Heart left ventricle (tissue), 16 donors: ENCODE results near the gene LAMA3. TPM values are rescaled to one million over a fixed set of nuclear protein-coding genes. Genes with fewer than 3 reads are reported as not detected.

Experiments used
- ATAC-seq, 4 donors: fragments of 200-7000 bp; cut with Tn5 transposase; one replicate each; pipeline ENCODE4 v1.9.1; 2020 to 2022; ENCODE audit warnings: moderate library complexity in 4 of 4, mild to moderate bottlenecking in 3 of 4, moderate number of reproducible peaks in 1 of 4
- DNase-seq, 5 donors: peaks; one replicate each; pipeline ENCODE4 v3.0.0-alpha.2; 2020
- H3K27ac ChIP-seq, 12 donors: fragments of 200-600 bp; sonication (generic) in 4 of 12; one replicate each; pipeline versions ENCODE4 v1.5.0 to v1.8.0; 2016 to 2022; ENCODE audit warnings: mild to moderate bottlenecking in 2 of 12
- H3K27me3 ChIP-seq, 9 donors: fragments of 200-600 bp; sonication (generic) in 2 of 9; one replicate each; pipeline versions ENCODE4 v1.5.1 to v1.8.0; 2016 to 2022; ENCODE audit warnings: mild to moderate bottlenecking in 3 of 9
- H3K36me3 ChIP-seq, 9 donors: fragments of 200-600 bp; sonication (generic) in 2 of 9; one replicate each; pipeline versions ENCODE4 v1.5.0 to v1.8.0; 2018 to 2022; ENCODE audit warnings: mild to moderate bottlenecking in 2 of 9
- H3K4me1 ChIP-seq, 12 donors: fragments of 200-600 bp; sonication (generic) in 4 of 12; one replicate each; pipeline versions ENCODE4 v1.5.0 to v1.8.0; 2016 to 2022; ENCODE audit warnings: mild to moderate bottlenecking in 3 of 12
- H3K4me3 ChIP-seq, 12 donors: fragments of 200-600 bp; sonication (generic) in 4 of 12; one replicate each; pipeline versions ENCODE4 v1.5.0 to v1.8.0; 2017 to 2022; ENCODE audit warnings: mild to moderate bottlenecking in 9 of 12, moderate library complexity in 4 of 12
- H3K9me3 ChIP-seq, 12 donors: fragments of 200-600 bp; sonication (generic) in 4 of 12; one replicate each; pipeline versions ENCODE4 v1.5.0 to v1.8.0; 2016 to 2022; ENCODE audit warnings: mild to moderate bottlenecking in 1 of 12
- POLR2A ChIP-seq, 2 donors: fragments of 450-650 bp; IDR thresholded peaks; one replicate each; pipeline ENCODE4 v1.6.1; 2017; ENCODE audit warnings: antibody characterized with exemption in 2 of 2, mild to moderate bottlenecking in 2 of 2, moderate library complexity in 2 of 2
- WGBS, 4 donors: extraction: QIAGEN DNeasy Blood & Tissue Kit in 2 of 4; methylation state at CpG; one replicate each; pipeline versions ENCODE4 v1.1.5 to v1.1.7; 2013 to 2018; 5-methylcytosine and 5-hydroxymethylcytosine counted together
- intact Hi-C, 10 donors: fragments of 100-400 bp; cut with DNase I; formaldehyde crosslinking; loops; one replicate each; pipeline versions ENCODE4 v1.11.1 to v1.14.2; 2022
- polyA plus RNA-seq, 2 donors: library from polyadenylated mRNA; stranded (reverse); fragments of 200-250 nt; gene quantifications; one replicate each; pipeline ENCODE4 v1.2.3, GENCODE V29; 2013
- total RNA-seq, 9 donors: library from RNA; depleted of rRNA in 2 of 9; stranded (reverse); fragments of >200 nt in 2 of 9; fragmentation: NEBNext Ultra II Directional in 3 of 9; extraction: Animal tissue kit (Norgen Biotek cat#: 25700) in 3 of 9; gene quantifications; one replicate each; pipeline versions ENCODE4 v1.1.0 to v1.2.4, GENCODE V29; 2016 to 2023
- TF ChIP-seq, protein P1 (sequence below), 12 donors: fragments of 200-600 bp; sonication (generic) in 4 of 12; IDR thresholded peaks; one replicate each; pipeline versions ENCODE4 v1.5.0 to v1.8.0; 2018 to 2022; ENCODE audit warnings: antibody characterized with exemption in 12 of 12, mild to moderate bottlenecking in 5 of 12
- donor health status: ischemic (EF 13 %, LVEDD 7.1; RV severe dilation, severe dysfunction).
- donor health status: healthy with polysubstance abuse.
- donor health status: DM: no; HTN: yes; CAD: no.
- donor health status: DM: no; HTN: no; CAD: no.
- donor health status: ischemic (EF 25% LVEDD 6.9; RV normal size, moderate dysfunction).
- donor health status: ischemic (EF 25% LVEDD 5.7; RV mildly dilated, moderate dysfunction).
- donor health status: healthy.
- donor health status: DM: yes; HTN: yes; CAD: no.
- donor health status: ischemic (EF 35%, LVEDD 5.7; RV mildly dilated, moderate dysfunction).
- donor health status: nonischemic (EF 11% LVEDD 7.7; RV severe dilation, severe dysfunction).
- donor health status: DM: yes; HTN: yes; CAD: no.
- donor health status: PGD.
- donor health status: ischemic (EF 29% LVEDD 5.4; RV normal size, mild dysfunction).
- donor health status: nonischemic (EF 23%, LVEDD 6.1; RV moderate dilation, normal function).

LAMA3 gene
- total and polyA plus RNA-seq, 11 donors, result 1.2 to 6.6 (median 3.2) TPM

DNA sequence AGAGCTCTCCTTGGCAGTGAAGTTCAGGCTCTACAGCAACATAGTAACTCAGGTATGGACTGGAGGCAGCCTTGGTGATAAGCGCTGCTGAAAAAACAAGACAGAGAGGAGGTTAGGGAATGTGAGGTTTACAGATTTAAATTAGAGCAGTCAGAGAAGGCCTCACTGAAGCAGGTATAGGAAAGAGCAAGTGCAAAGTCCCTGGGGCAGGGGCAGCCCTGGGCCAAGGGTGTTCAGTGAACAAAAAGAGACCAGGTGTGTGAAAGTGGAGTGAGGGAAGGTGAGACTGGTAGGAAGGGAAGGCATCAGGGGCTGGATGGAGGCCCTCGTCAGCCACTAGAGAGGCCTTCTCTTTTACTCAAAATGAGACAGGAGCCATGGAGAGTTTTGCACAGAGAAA lies 89.6 kb downstream of the LAMA3 start:
- WGBS, 4 donors, result 97 to 100% (median 99%) methylated on average over 2 of the region's 2 CpGs
- H3K36me3 ChIP-seq, result peaks cover 0 to 6% (median 0%) of the 10 kb centered on the region in 9 donors

DNA sequence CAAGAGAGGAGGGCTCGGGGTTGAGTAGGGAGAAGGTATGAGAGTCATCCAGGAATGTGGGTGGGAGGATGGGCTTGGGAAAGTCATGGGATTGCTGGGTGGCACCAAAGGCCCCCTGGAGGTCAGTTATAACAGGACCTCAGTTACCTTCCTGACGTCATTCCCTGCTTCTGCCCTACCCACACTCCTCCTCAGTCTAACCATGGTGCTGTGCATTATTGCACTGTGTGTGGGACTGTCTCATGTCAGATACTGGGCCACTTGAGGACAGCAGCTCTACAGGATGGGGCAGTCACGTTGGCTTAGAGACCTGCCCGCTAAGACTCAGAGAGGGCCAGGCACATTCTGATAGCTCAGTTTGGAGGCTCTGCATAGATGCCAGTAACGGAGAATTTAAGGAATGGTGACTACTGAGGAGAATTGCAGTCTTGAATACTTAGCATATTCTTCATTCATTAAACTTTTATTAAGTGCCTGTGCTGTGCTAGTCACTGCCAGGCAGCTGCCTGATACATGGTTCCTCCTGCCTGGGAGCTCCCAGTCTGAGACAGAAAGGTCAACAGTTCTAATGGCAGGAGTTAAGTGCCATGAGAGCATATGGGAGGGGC lies 90.5 kb downstream of the LAMA3 start:
- no peak overlapping the region for H3K27ac ChIP-seq
- ATAC-seq, result peak; percentile 42 to 80 (median 56)
- intact Hi-C loops, result loop anchor here in 2 of 10 donors (10.0 kb wide), 2 partner anchors 55 to 65 kb away; no protein-coding TSS in a partner anchor

More for the DNA sequence above, 89.6 kb downstream of the LAMA3 start:
- DNase-seq, result no peak
- Histone ChIP-seq H3K27me3 (no peaks in the 10 kb centered on the region), H3K27ac (no peak overlapping the region), H3K4me1 (peaks cover 0 to 6% (median 0%) of the 10 kb centered on the region in 12 donors), H3K9me3 (no peaks in the 10 kb centered on the region), H3K4me3 (no peak overlapping the region)
- TF ChIP-seq, protein P1, sequence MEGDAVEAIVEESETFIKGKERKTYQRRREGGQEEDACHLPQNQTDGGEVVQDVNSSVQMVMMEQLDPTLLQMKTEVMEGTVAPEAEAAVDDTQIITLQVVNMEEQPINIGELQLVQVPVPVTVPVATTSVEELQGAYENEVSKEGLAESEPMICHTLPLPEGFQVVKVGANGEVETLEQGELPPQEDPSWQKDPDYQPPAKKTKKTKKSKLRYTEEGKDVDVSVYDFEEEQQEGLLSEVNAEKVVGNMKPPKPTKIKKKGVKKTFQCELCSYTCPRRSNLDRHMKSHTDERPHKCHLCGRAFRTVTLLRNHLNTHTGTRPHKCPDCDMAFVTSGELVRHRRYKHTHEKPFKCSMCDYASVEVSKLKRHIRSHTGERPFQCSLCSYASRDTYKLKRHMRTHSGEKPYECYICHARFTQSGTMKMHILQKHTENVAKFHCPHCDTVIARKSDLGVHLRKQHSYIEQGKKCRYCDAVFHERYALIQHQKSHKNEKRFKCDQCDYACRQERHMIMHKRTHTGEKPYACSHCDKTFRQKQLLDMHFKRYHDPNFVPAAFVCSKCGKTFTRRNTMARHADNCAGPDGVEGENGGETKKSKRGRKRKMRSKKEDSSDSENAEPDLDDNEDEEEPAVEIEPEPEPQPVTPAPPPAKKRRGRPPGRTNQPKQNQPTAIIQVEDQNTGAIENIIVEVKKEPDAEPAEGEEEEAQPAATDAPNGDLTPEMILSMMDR (IDR thresholded peaks at IDR 0.05), result no peak
- TF ChIP-seq POLR2A (IDR thresholded peaks at IDR 0.05), result no peak
- no peak for ATAC-seq
- intact Hi-C loops, result loop anchor here in 2 of 10 donors (10.0 kb wide), 2 partner anchors 54 to 64 kb away; no protein-coding TSS in a partner anchor

DNA sequence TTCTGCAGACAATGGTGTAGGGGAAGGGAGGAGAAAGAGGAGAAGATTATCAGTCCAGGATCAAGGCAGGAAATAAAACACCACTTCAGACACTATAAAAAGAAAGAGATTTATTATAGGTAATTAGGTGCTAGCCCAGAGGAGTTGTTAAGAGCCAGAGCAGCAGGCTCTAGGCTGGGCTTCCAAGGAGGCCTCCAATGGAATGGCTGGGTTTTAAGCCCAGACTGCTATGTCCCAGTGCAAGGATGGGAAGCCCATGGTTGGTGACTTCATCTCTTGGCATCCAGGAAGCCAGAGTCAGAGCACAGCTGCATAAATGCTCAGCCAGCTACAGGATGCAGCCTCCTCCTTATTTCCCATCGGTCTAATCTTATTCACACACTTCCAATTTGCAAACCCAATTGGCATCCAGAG lies 95.6 kb downstream of the LAMA3 start:
- peak in 3 of 5 donors; percentile 21 to 35 (median 28) for DNase-seq
- intact Hi-C loops, result no loop called here
- Histone ChIP-seq H3K9me3 (peaks cover 0 to 14% (median 5%) of the 10 kb centered on the region in 12 donors), H3K36me3 (peaks cover 0 to 16% (median 0%) of the 10 kb centered on the region in 9 donors), H3K27ac (no peak overlapping the region), H3K4me3 (no peak overlapping the region), H3K27me3 (no peaks in the 10 kb centered on the region), H3K4me1 (peaks cover 0 to 4% (median 0%) of the 10 kb centered on the region in 12 donors)
- peak; percentile 69 to 82 (median 70) for ATAC-seq
- 41 to 55% (median 44%) methylated on average over 1 of the region's 1 CpG for WGBS, 4 donors
- TF ChIP-seq, protein P1 (IDR thresholded peaks at IDR 0.05), result no peak
- no peak for TF ChIP-seq POLR2A (IDR thresholded peaks at IDR 0.05)

More for the DNA sequence above, 90.5 kb downstream of the LAMA3 start:
- 37 to 51% (median 48%) methylated on average over 5 of the region's 5 CpGs for WGBS, 4 donors
- no peak for DNase-seq
- Histone ChIP-seq H3K4me1 (peaks cover 0 to 6% (median 0%) of the 10 kb centered on the region in 12 donors), H3K4me3 (no peak overlapping the region), H3K27me3 (no peaks in the 10 kb centered on the region), H3K9me3 (no peaks in the 10 kb centered on the region), H3K36me3 (peaks cover 0 to 6% (median 0%) of the 10 kb centered on the region in 9 donors)
- no peak for TF ChIP-seq POLR2A (IDR thresholded peaks at IDR 0.05)
- TF ChIP-seq, protein P1 (IDR thresholded peaks at IDR 0.05), result no peak

DNA sequence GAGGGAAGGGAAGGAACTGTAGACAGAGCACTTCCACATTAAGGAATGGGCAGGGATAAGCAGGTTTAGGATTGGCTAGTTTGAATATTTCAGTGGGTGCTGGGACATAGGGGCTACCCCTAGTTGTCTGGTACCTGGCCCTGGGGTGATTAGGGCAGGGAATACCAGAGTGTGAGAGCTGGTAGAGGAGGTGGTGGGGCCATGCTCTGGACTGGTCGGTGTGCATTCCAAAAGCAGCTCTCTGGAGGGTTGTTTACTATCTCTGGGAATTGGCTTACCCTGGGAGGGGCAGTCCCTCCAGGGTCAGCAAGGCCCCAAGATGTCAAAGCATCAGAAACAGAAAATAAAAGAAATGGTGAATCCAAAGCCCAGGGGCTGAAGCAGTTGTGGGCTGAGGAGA lies 103.8 kb downstream of the LAMA3 start:
- H3K36me3 ChIP-seq, result no peaks in the 10 kb centered on the region
- TF ChIP-seq, protein P1 (IDR thresholded peaks at IDR 0.05), result no peak
- TF ChIP-seq POLR2A (IDR thresholded peaks at IDR 0.05), result no peak
- WGBS, 4 donors, result 53 to 83% (median 81%) methylated on average over 1 of the region's 1 CpG
- H3K27ac ChIP-seq, result no peak overlapping the region
- ATAC-seq, result no peak
- H3K4me3 ChIP-seq, result no peak overlapping the region
- H3K9me3 ChIP-seq, result no peaks in the 10 kb centered on the region
- H3K27me3 ChIP-seq, result no peaks in the 10 kb centered on the region
- no peak for DNase-seq
- intact Hi-C loops, result no loop called here
- H3K4me1 ChIP-seq, result no peaks in the 10 kb centered on the region
